Endodermal cell (in vitro differentiated cells): ENCODE data around the gene NCK2. TPM values are rescaled to one million over a fixed set of nuclear protein-coding genes. Genes with fewer than 3 reads are reported as not detected.

Experiments
- DNase-seq: peaks from one replicate; pipeline ENCODE4 v3.0.0-alpha.2; 2017
- H3K27ac ChIP-seq: 2 replicates; pipeline ENCODE4 v1.5.1; 2013; ENCODE audit warnings: mild to moderate bottlenecking, low read depth, low read length, moderate library complexity
- H3K27me3 ChIP-seq: 2 replicates; pipeline ENCODE4 v1.6.1; 2013; ENCODE audit warnings: mild to moderate bottlenecking, low read length, moderate library complexity; ENCODE audit not compliant: insufficient read depth, control insufficient read depth, poor library complexity, severe bottlenecking
- H3K36me3 ChIP-seq: 2 replicates; pipeline ENCODE4 v1.7.0; 2013; ENCODE audit warnings: mild to moderate bottlenecking, low read length, moderate library complexity; ENCODE audit not compliant: control insufficient read depth, insufficient read depth
- H3K4me1 ChIP-seq: one replicate; pipeline ENCODE4 v1.7.0; 2013; ENCODE audit warnings: low read length; ENCODE audit not compliant: control insufficient read depth, insufficient read depth
- H3K4me3 ChIP-seq: 2 replicates; pipeline ENCODE4 v1.5.1; 2013; ENCODE audit warnings: mild to moderate bottlenecking, low read length, moderate library complexity
- H3K9ac ChIP-seq: 2 replicates; pipeline ENCODE4 v1.6.1; 2013; ENCODE audit warnings: mild to moderate bottlenecking, low read length, moderate library complexity; ENCODE audit not compliant: poor library complexity, severe bottlenecking; ENCODE audit errors: extremely low read depth
- H3K9me3 ChIP-seq: 2 replicates; pipeline ENCODE4 v1.6.1; 2013; ENCODE audit warnings: mild to moderate bottlenecking, low read length, moderate library complexity; ENCODE audit not compliant: control insufficient read depth
- H3K27ac Mint-ChIP-seq: 2 replicates; pipeline ENCODE4 v1.8.0; 2020; ENCODE audit warnings: mixed read lengths
- H3K27me3 Mint-ChIP-seq: 2 replicates; pipeline ENCODE4 v1.8.0; 2021; ENCODE audit warnings: mild to moderate bottlenecking, mixed read lengths; ENCODE audit not compliant: insufficient read depth
- H3K36me3 Mint-ChIP-seq: 2 replicates; pipeline ENCODE4 v1.8.0; 2020; ENCODE audit warnings: low read depth, mixed read lengths
- H3K4me1 Mint-ChIP-seq: 2 replicates; pipeline ENCODE4 v1.8.0; 2020; ENCODE audit warnings: mixed read lengths
- H3K4me3 Mint-ChIP-seq: 2 replicates; pipeline ENCODE4 v1.8.0; 2020; ENCODE audit warnings: mild to moderate bottlenecking, moderate library complexity, mixed read lengths
- H3K9me3 Mint-ChIP-seq: 2 replicates; pipeline ENCODE4 v1.8.0; 2020; ENCODE audit warnings: mild to moderate bottlenecking, mixed read lengths
- CTCF ChIP-seq: fragments of 200-600 bp; sonication (generic); conservative IDR thresholded peaks from 2 replicates; pipeline ENCODE4 v1.5.0; 2021; ENCODE audit warnings: antibody characterized with exemption, mild to moderate bottlenecking
- WGBS, 2 experiments: methylation state at CpG; one replicate each; pipeline versions ENCODE4 v1.1.5 to v1.1.7; 2013; ENCODE audit warnings: missing lambda C conversion rate in 2 of 2, mixed read lengths in 1 of 2; ENCODE audit not compliant: insufficient coverage in 1 of 2, insufficient read length in 1 of 2; 5-methylcytosine and 5-hydroxymethylcytosine counted together
- total RNA-seq, 2 donors: library from RNA; stranded (reverse); fragmentation: NEBNext Ultra II Directional in 1 of 2; extraction: Animal tissue kit (Norgen Biotek cat#: 25700) in 1 of 2; gene quantifications; 2 replicates in 1 of 2; 3 replicates in 1 of 2; pipeline ENCODE4 v1.2.1, GENCODE V29; 2021

NCK2 gene
- total RNA-seq, 2 donors from 2014 or later: 58.9 to 63.8 TPM

GRCh38 chr2:105906481-105906880 is 161.8 kb downstream of the NCK2 start:
- H3K36me3 Mint-ChIP-seq: no peaks in the 10 kb centered on the region
- no peak overlapping the region for H3K4me3 Mint-ChIP-seq
- H3K36me3 ChIP-seq: no peaks in the 10 kb centered on the region
- H3K27me3 ChIP-seq: no peaks in the 10 kb centered on the region
- no peak for TF ChIP-seq CTCF
- H3K9ac ChIP-seq: no peak overlapping the region
- H3K27me3 Mint-ChIP-seq: no peaks in the 10 kb centered on the region
- no peak overlapping the region for H3K27ac ChIP-seq
- no peaks in the 10 kb centered on the region for H3K4me1 ChIP-seq
- WGBS, 2 experiments: 90 to 94% methylated on average over 2 to 3 of the region's 3 CpGs
- H3K4me1 Mint-ChIP-seq: peaks cover 8% of the 10 kb centered on the region
- H3K9me3 ChIP-seq: no peaks in the 10 kb centered on the region
- H3K4me3 ChIP-seq: no peak overlapping the region
- no peaks in the 10 kb centered on the region for H3K9me3 Mint-ChIP-seq
- no peak for DNase-seq
- no peak overlapping the region for H3K27ac Mint-ChIP-seq

- H3K4me1 Mint-ChIP-seq: peaks cover 8% of the 10 kb centered on the region
- H3K36me3 Mint-ChIP-seq: no peaks in the 10 kb centered on the region
- H3K36me3 ChIP-seq: no peaks in the 10 kb centered on the region
- 82 to 100% methylated on average over 1 to 4 of the region's 4 CpGs for WGBS, 2 experiments
- no peak overlapping the region for H3K27ac Mint-ChIP-seq
- H3K27me3 ChIP-seq: no peaks in the 10 kb centered on the region
- no peak overlapping the region for H3K27ac ChIP-seq
- DNase-seq: no peak
- no peak overlapping the region for H3K9ac ChIP-seq
- no peaks in the 10 kb centered on the region for H3K9me3 ChIP-seq
- H3K4me3 Mint-ChIP-seq: no peak overlapping the region
- H3K27me3 Mint-ChIP-seq: no peaks in the 10 kb centered on the region
- H3K9me3 Mint-ChIP-seq: no peaks in the 10 kb centered on the region
- no peaks in the 10 kb centered on the region for H3K4me1 ChIP-seq
- no peak for TF ChIP-seq CTCF
- H3K4me3 ChIP-seq: no peak overlapping the region
Measured at GRCh38 chr2:105907184-105907583, 162.5 kb downstream of the NCK2 start.

GRCh38 chr2:105909215-105909614 is 164.5 kb downstream of the NCK2 start:
- H3K4me3 Mint-ChIP-seq: no peak overlapping the region

More at GRCh38 chr2:105909215-105909614, 164.5 kb downstream of the NCK2 start:
- Histone ChIP-seq H3K9me3 (no peaks in the 10 kb centered on the region), H3K27ac (no peak overlapping the region), H3K4me3 (no peak overlapping the region), H3K36me3 (no peaks in the 10 kb centered on the region), H3K9ac (no peak overlapping the region), H3K27me3 (no peaks in the 10 kb centered on the region), H3K4me1 (no peaks in the 10 kb centered on the region)
- no peak overlapping the region for H3K27ac Mint-ChIP-seq
- TF ChIP-seq CTCF: no peak
- H3K9me3 Mint-ChIP-seq: peaks cover 3% of the 10 kb centered on the region
- no peak for DNase-seq
- H3K36me3 Mint-ChIP-seq: no peaks in the 10 kb centered on the region
- no peaks in the 10 kb centered on the region for H3K27me3 Mint-ChIP-seq
- H3K4me1 Mint-ChIP-seq: peaks cover 8% of the 10 kb centered on the region
- 77 to 91% methylated on average over 4 of the region's 4 CpGs for WGBS, 2 experiments
